Mesothelial cell of epicardium (in vitro differentiated cells): ENCODE data around the gene KPNB1. TPM values are rescaled to one million over a fixed set of nuclear protein-coding genes. Genes with fewer than 3 reads are reported as not detected.

Source experiments
- DNase-seq, 2 experiments: peaks; one replicate each; pipeline ENCODE4 v3.0.0; 2021; ENCODE audit warnings: low spot score in 2 of 2; ENCODE audit not compliant: unreplicated experiment in 2 of 2
- H3K27ac Mint-ChIP-seq: 2 replicates; pipeline ENCODE4 v1.8.0; 2021; ENCODE audit warnings: mixed read lengths
- H3K27me3 Mint-ChIP-seq: 2 replicates; pipeline ENCODE4 v1.8.0; 2021; ENCODE audit warnings: low read depth, mixed read lengths
- H3K36me3 Mint-ChIP-seq: 2 replicates; pipeline ENCODE4 v1.8.0; 2021; ENCODE audit warnings: mixed read lengths
- H3K4me1 Mint-ChIP-seq: 2 replicates; pipeline ENCODE4 v1.8.0; 2021; ENCODE audit warnings: mixed read lengths
- H3K4me3 Mint-ChIP-seq: 2 replicates; pipeline ENCODE4 v1.8.0; 2021; ENCODE audit warnings: mild to moderate bottlenecking, moderate library complexity, mixed read lengths
- H3K9me3 Mint-ChIP-seq: 2 replicates; pipeline ENCODE4 v1.8.0; 2021; ENCODE audit warnings: mixed read lengths
- CTCF ChIP-seq: fragments of 200-600 bp; sonication (generic); IDR thresholded peaks from one replicate; pipeline ENCODE4 v1.5.0; 2021; ENCODE audit warnings: antibody characterized with exemption; ENCODE audit not compliant: unreplicated experiment
- total RNA-seq: library from RNA; stranded (reverse); gene quantifications from 3 replicates; pipeline ENCODE4 v1.2.1, GENCODE V29; 2021

The KPNB1 gene
- total RNA-seq, 1 donor from 2014 or later: 302 TPM

GRCh38 chr17:47611372-47612350, 38.1 kb upstream of the KPNB1 start:
- Mint-ChIP-seq H3K27ac (peak overlapping the region; percentile 30), H3K27me3 (no peaks in the 10 kb centered on the region), H3K9me3 (no peaks in the 10 kb centered on the region), H3K4me3 (no peak overlapping the region), H3K36me3 (peaks cover 24% of the 10 kb centered on the region), H3K4me1 (peaks cover 7% of the 10 kb centered on the region)
- no peak for TF ChIP-seq CTCF
- no peak for DNase-seq

GRCh38 chr17:47615766-47616424, 33.8 kb upstream of the KPNB1 start:
- Mint-ChIP-seq H3K9me3 (no peaks in the 10 kb centered on the region), H3K27ac (peak overlapping the region; percentile 50), H3K36me3 (peaks cover 26% of the 10 kb centered on the region), H3K4me3 (no peak overlapping the region), H3K27me3 (no peaks in the 10 kb centered on the region), H3K4me1 (peaks cover 3% of the 10 kb centered on the region)
- no peak for DNase-seq
- TF ChIP-seq CTCF: peak; percentile 75

- TF ChIP-seq CTCF: peak; percentile 41
- H3K27me3 Mint-ChIP-seq: no peaks in the 10 kb centered on the region
These were observed 31.3 kb upstream of the KPNB1 start for GRCh38 chr17:47618410-47618809.

GRCh38 chr17:47620503-47621245, 29.0 kb upstream of the KPNB1 start:
- Mint-ChIP-seq H3K36me3 (peaks cover 28% of the 10 kb centered on the region), H3K9me3 (no peaks in the 10 kb centered on the region), H3K27me3 (no peaks in the 10 kb centered on the region), H3K4me3 (no peak overlapping the region), H3K4me1 (peaks cover 17% of the 10 kb centered on the region), H3K27ac (peak overlapping the region; percentile 91)
- no peak for TF ChIP-seq CTCF
- DNase-seq: no peak

More at GRCh38 chr17:47618410-47618809, 31.3 kb upstream of the KPNB1 start:
- DNase-seq: no peak
- H3K27ac Mint-ChIP-seq: no peak overlapping the region
- peaks cover 26% of the 10 kb centered on the region for H3K36me3 Mint-ChIP-seq
- H3K4me3 Mint-ChIP-seq: no peak overlapping the region
- peaks cover 17% of the 10 kb centered on the region for H3K4me1 Mint-ChIP-seq
- no peaks in the 10 kb centered on the region for H3K9me3 Mint-ChIP-seq

GRCh38 chr17:47621293-47622179, 28.2 kb upstream of the KPNB1 start:
- DNase-seq: peak in 1 of 2 experiments; percentile 40
- peak overlapping the region; percentile 91 for H3K27ac Mint-ChIP-seq
- no peak overlapping the region for H3K4me3 Mint-ChIP-seq
- H3K9me3 Mint-ChIP-seq: no peaks in the 10 kb centered on the region
- H3K27me3 Mint-ChIP-seq: no peaks in the 10 kb centered on the region
- peaks cover 17% of the 10 kb centered on the region for H3K4me1 Mint-ChIP-seq
- H3K36me3 Mint-ChIP-seq: peaks cover 28% of the 10 kb centered on the region
- TF ChIP-seq CTCF: no peak
